Neuron (in vitro differentiated cells): ENCODE measurements around the gene ZRANB1.

Experiments
- H2AFZ ChIP-seq: one replicate; pipeline ENCODE4 v1.6.1; 2013; ENCODE audit warnings: low read depth, mild to moderate bottlenecking, inconsistent platforms, low read length, moderate library complexity
- H3K27me3 ChIP-seq: one replicate; pipeline ENCODE4 v1.6.1; 2013; ENCODE audit warnings: low read length; ENCODE audit not compliant: insufficient read depth
- H3K36me3 ChIP-seq: one replicate; pipeline ENCODE4 v1.6.1; 2013; ENCODE audit warnings: low read length; ENCODE audit not compliant: insufficient read depth
- H3K4me1 ChIP-seq: one replicate; pipeline ENCODE4 v1.6.1; 2013; ENCODE audit warnings: low read length; ENCODE audit not compliant: insufficient read depth
- H3K4me3 ChIP-seq: 2 replicates; pipeline ENCODE4 v1.5.1; 2013; ENCODE audit warnings: mild to moderate bottlenecking, low read length, moderate library complexity
- H3K9me3 ChIP-seq: one replicate; pipeline ENCODE4 v1.6.1; 2013; ENCODE audit warnings: low read length

Gene ZRANB1

GRCh38 chr10:124995605-124996004, 53.7 kb downstream of the ZRANB1 start:
- H3K4me3 ChIP-seq = no peak overlapping the region
- peaks cover 8% of the 10 kb centered on the region for H3K4me1 ChIP-seq
- no peaks in the 10 kb centered on the region for H3K9me3 ChIP-seq
- no peaks in the 10 kb centered on the region for H3K27me3 ChIP-seq
- H2AFZ ChIP-seq = no peak overlapping the region
- peaks cover 88% of the 10 kb centered on the region for H3K36me3 ChIP-seq

- Histone ChIP-seq H2AFZ (no peak overlapping the region), H3K36me3 (peaks cover 82% of the 10 kb centered on the region), H3K9me3 (no peaks in the 10 kb centered on the region), H3K27me3 (no peaks in the 10 kb centered on the region), H3K4me3 (no peak overlapping the region), H3K4me1 (peaks cover 14% of the 10 kb centered on the region)
Observed at GRCh38 chr10:124996127-124996853, 54.4 kb downstream of the ZRANB1 start.

GRCh38 chr10:124996854-124997215, 54.9 kb downstream of the ZRANB1 start:
- H3K4me1 ChIP-seq = peaks cover 19% of the 10 kb centered on the region
- no peaks in the 10 kb centered on the region for H3K27me3 ChIP-seq
- no peak overlapping the region for H3K4me3 ChIP-seq
- peaks cover 79% of the 10 kb centered on the region for H3K36me3 ChIP-seq
- no peak overlapping the region for H2AFZ ChIP-seq
- H3K9me3 ChIP-seq = no peaks in the 10 kb centered on the region

- Histone ChIP-seq H3K4me1 (peaks cover 19% of the 10 kb centered on the region), H3K27me3 (no peaks in the 10 kb centered on the region), H3K9me3 (no peaks in the 10 kb centered on the region), H2AFZ (no peak overlapping the region), H3K36me3 (peaks cover 78% of the 10 kb centered on the region), H3K4me3 (no peak overlapping the region)
Observed at GRCh38 chr10:124997306-124997705, 55.4 kb downstream of the ZRANB1 start.

- Histone ChIP-seq H3K27me3 (no peaks in the 10 kb centered on the region), H3K4me3 (no peak overlapping the region), H2AFZ (no peak overlapping the region), H3K36me3 (peaks cover 78% of the 10 kb centered on the region), H3K9me3 (no peaks in the 10 kb centered on the region), H3K4me1 (peaks cover 19% of the 10 kb centered on the region)
Observed at GRCh38 chr10:124997771-124998623, 56.1 kb downstream of the ZRANB1 start.

GRCh38 chr10:124998624-124999291, 56.8 kb downstream of the ZRANB1 start:
- H2AFZ ChIP-seq = no peak overlapping the region
- no peaks in the 10 kb centered on the region for H3K9me3 ChIP-seq
- peaks cover 19% of the 10 kb centered on the region for H3K4me1 ChIP-seq
- H3K36me3 ChIP-seq = peaks cover 75% of the 10 kb centered on the region
- H3K27me3 ChIP-seq = no peaks in the 10 kb centered on the region
- no peak overlapping the region for H3K4me3 ChIP-seq

GRCh38 chr10:124999433-125000365, 57.8 kb downstream of the ZRANB1 start:
- no peaks in the 10 kb centered on the region for H3K9me3 ChIP-seq

GRCh38 chr10:125000366-125001312, 58.7 kb downstream of the ZRANB1 start:
- peaks cover 61% of the 10 kb centered on the region for H3K36me3 ChIP-seq
- H3K4me3 ChIP-seq = no peak overlapping the region
- H3K27me3 ChIP-seq = no peaks in the 10 kb centered on the region
- H2AFZ ChIP-seq = no peak overlapping the region
- H3K9me3 ChIP-seq = no peaks in the 10 kb centered on the region
- H3K4me1 ChIP-seq = peaks cover 19% of the 10 kb centered on the region

More at GRCh38 chr10:124999433-125000365, 57.8 kb downstream of the ZRANB1 start:
- Histone ChIP-seq H2AFZ (no peak overlapping the region), H3K4me3 (no peak overlapping the region), H3K36me3 (peaks cover 68% of the 10 kb centered on the region), H3K4me1 (peaks cover 19% of the 10 kb centered on the region), H3K27me3 (no peaks in the 10 kb centered on the region)

- Histone ChIP-seq H3K9me3 (no peaks in the 10 kb centered on the region), H3K36me3 (peaks cover 59% of the 10 kb centered on the region), H3K4me3 (no peak overlapping the region), H3K4me1 (peaks cover 19% of the 10 kb centered on the region), H2AFZ (no peak overlapping the region), H3K27me3 (no peaks in the 10 kb centered on the region)
Observed at GRCh38 chr10:125001313-125002046, 59.6 kb downstream of the ZRANB1 start.

- Histone ChIP-seq H3K9me3 (no peaks in the 10 kb centered on the region), H3K36me3 (peaks cover 54% of the 10 kb centered on the region), H3K4me3 (no peak overlapping the region), H3K4me1 (peaks cover 20% of the 10 kb centered on the region), H2AFZ (no peak overlapping the region), H3K27me3 (no peaks in the 10 kb centered on the region)
Observed at GRCh38 chr10:125002047-125002422, 60.1 kb downstream of the ZRANB1 start.

- Histone ChIP-seq H3K4me3 (no peak overlapping the region), H3K9me3 (no peaks in the 10 kb centered on the region), H3K27me3 (no peaks in the 10 kb centered on the region), H2AFZ (no peak overlapping the region), H3K36me3 (peaks cover 48% of the 10 kb centered on the region), H3K4me1 (peaks cover 24% of the 10 kb centered on the region)
Observed at GRCh38 chr10:125002423-125003145, 60.7 kb downstream of the ZRANB1 start.
